Vagina (tissue), 2 donors: ENCODE measurements around the gene MYBPHL. TPM values are rescaled to one million over a fixed set of nuclear protein-coding genes. Genes with fewer than 3 reads are reported as not detected.

ENCODE experiments used
- DNase-seq, 2 donors: peaks; one replicate each; pipeline ENCODE4 v3.0.0-alpha.2; 2017; ENCODE audit errors: extremely low spot score in 2 of 2
- H3K27ac ChIP-seq: fragments of 200-600 bp; sonication (generic); one replicate; pipeline ENCODE4 v1.5.1; 2019
- H3K27me3 ChIP-seq: fragments of 200-600 bp; sonication (generic); one replicate; pipeline ENCODE4 v1.5.1; 2019
- H3K36me3 ChIP-seq, 2 donors: fragments of 200-600 bp; sonication (generic); one replicate each; pipeline ENCODE4 v1.5.1; 2017 to 2019
- H3K4me1 ChIP-seq: fragments of 200-600 bp; sonication (generic); one replicate; pipeline ENCODE4 v1.5.1; 2019
- H3K4me3 ChIP-seq, 2 donors: fragments of 200-600 bp; sonication (generic); 1 replicate in 1 of 2; 2 replicates in 1 of 2; pipeline ENCODE4 v1.5.1; 2016 to 2019
- H3K9me3 ChIP-seq: fragments of 200-600 bp; sonication (generic); one replicate; pipeline ENCODE4 v1.5.1; 2019
- CTCF ChIP-seq, 3 experiments: fragments of 450-650 bp in 2 of 3; fragments of 200-600 bp in 1 of 3; sonication (generic) in 1 of 3; IDR thresholded peaks; one replicate each; pipeline ENCODE4 v1.5.1; 2017 to 2019; ENCODE audit warnings: antibody characterized with exemption in 3 of 3, mild to moderate bottlenecking in 2 of 3, moderate library complexity in 2 of 3
- POLR2A ChIP-seq, 2 donors: fragments of 450-650 bp; IDR thresholded peaks; one replicate each; pipeline ENCODE4 v1.6.1; 2017; ENCODE audit warnings: antibody characterized with exemption in 2 of 2, mild to moderate bottlenecking in 2 of 2, moderate library complexity in 2 of 2
- POLR2AphosphoS5 ChIP-seq, 2 donors: sonication (generic); formaldehyde crosslinking; IDR thresholded peaks; one replicate each; pipeline ENCODE4 v1.9.0; 2017; ENCODE audit warnings: antibody characterized with exemption in 2 of 2, mild to moderate bottlenecking in 2 of 2, low read depth in 1 of 2; ENCODE audit not compliant: insufficient read depth in 1 of 2
- intact Hi-C: fragments of 100-400 bp; cut with DNase I; formaldehyde crosslinking; loops from one replicate; pipeline ENCODE4 v1.15.1; 2023
- total RNA-seq: library from RNA; depleted of rRNA; stranded (reverse); fragments of >200 nt; gene quantifications from one replicate; pipeline ENCODE4 v1.2.3, GENCODE V29; 2016

Gene MYBPHL
- total RNA-seq, 1 donor from 2014 or later = not detected

GRCh38 chr1:109300650-109301151, 6.1 kb downstream of the MYBPHL start:
- H3K4me3 ChIP-seq = no peak overlapping the region
- no peaks in the 10 kb centered on the region for H3K27me3 ChIP-seq
- DNase-seq = no peak
- no peak overlapping the region for H3K27ac ChIP-seq
- H3K36me3 ChIP-seq = no peaks in the 10 kb centered on the region
- intact Hi-C loops = no loop called here
- no peaks in the 10 kb centered on the region for H3K9me3 ChIP-seq
- peaks cover 14% of the 10 kb centered on the region for H3K4me1 ChIP-seq
- TF ChIP-seq CTCF (IDR thresholded peaks at IDR 0.05) (no peak), POLR2AphosphoS5 (IDR thresholded peaks at IDR 0.05; ENCODE audit: insufficient read depth in 1 of 2, low read depth in 1 of 2) (no peak), POLR2A (IDR thresholded peaks at IDR 0.05) (no peak)

- Histone ChIP-seq H3K27me3 (no peaks in the 10 kb centered on the region), H3K4me3 (no peak overlapping the region), H3K9me3 (no peaks in the 10 kb centered on the region), H3K36me3 (no peaks in the 10 kb centered on the region), H3K4me1 (peaks cover 14% of the 10 kb centered on the region), H3K27ac (no peak overlapping the region)
- TF ChIP-seq CTCF (IDR thresholded peaks at IDR 0.05) (no peak), POLR2A (IDR thresholded peaks at IDR 0.05) (no peak), POLR2AphosphoS5 (IDR thresholded peaks at IDR 0.05; ENCODE audit: insufficient read depth in 1 of 2, low read depth in 1 of 2) (no peak)
- no peak for DNase-seq
- intact Hi-C loops = no loop called here
These were observed 7.1 kb downstream of the MYBPHL start for GRCh38 chr1:109299558-109300343.

- peaks cover 14% of the 10 kb centered on the region for H3K4me1 ChIP-seq
- TF ChIP-seq POLR2A (IDR thresholded peaks at IDR 0.05) (no peak), POLR2AphosphoS5 (IDR thresholded peaks at IDR 0.05; ENCODE audit: insufficient read depth in 1 of 2, low read depth in 1 of 2) (no peak), CTCF (IDR thresholded peaks at IDR 0.05) (no peak)
- H3K36me3 ChIP-seq = no peaks in the 10 kb centered on the region
- intact Hi-C loops = no loop called here
- H3K27me3 ChIP-seq = no peaks in the 10 kb centered on the region
- H3K4me3 ChIP-seq = no peak overlapping the region
- no peak overlapping the region for H3K27ac ChIP-seq
- no peaks in the 10 kb centered on the region for H3K9me3 ChIP-seq
- DNase-seq = no peak
These were observed 7.9 kb downstream of the MYBPHL start for GRCh38 chr1:109298666-109299557.

- intact Hi-C loops = no loop called here
- DNase-seq = no peak
- Histone ChIP-seq H3K36me3 (no peaks in the 10 kb centered on the region), H3K9me3 (no peaks in the 10 kb centered on the region), H3K4me3 (no peak overlapping the region), H3K4me1 (peaks cover 14% of the 10 kb centered on the region), H3K27ac (no peak overlapping the region), H3K27me3 (no peaks in the 10 kb centered on the region)
- no peak for TF ChIP-seq CTCF (IDR thresholded peaks at IDR 0.05)
- TF ChIP-seq POLR2AphosphoS5 (IDR thresholded peaks at IDR 0.05; ENCODE audit: insufficient read depth in 1 of 2, low read depth in 1 of 2) = no peak
- TF ChIP-seq POLR2A (IDR thresholded peaks at IDR 0.05) = no peak
These were observed 10.0 kb downstream of the MYBPHL start for GRCh38 chr1:109296782-109297181.
